Measurements from ENCODE around the gene SLC29A1. TPM values are rescaled to one million over a fixed set of nuclear protein-coding genes. Genes with fewer than 3 reads are reported as not detected.

The SLC29A1 gene
- total RNA-seq, 1 donor from 2014 or later = 36.1 TPM

DNA sequence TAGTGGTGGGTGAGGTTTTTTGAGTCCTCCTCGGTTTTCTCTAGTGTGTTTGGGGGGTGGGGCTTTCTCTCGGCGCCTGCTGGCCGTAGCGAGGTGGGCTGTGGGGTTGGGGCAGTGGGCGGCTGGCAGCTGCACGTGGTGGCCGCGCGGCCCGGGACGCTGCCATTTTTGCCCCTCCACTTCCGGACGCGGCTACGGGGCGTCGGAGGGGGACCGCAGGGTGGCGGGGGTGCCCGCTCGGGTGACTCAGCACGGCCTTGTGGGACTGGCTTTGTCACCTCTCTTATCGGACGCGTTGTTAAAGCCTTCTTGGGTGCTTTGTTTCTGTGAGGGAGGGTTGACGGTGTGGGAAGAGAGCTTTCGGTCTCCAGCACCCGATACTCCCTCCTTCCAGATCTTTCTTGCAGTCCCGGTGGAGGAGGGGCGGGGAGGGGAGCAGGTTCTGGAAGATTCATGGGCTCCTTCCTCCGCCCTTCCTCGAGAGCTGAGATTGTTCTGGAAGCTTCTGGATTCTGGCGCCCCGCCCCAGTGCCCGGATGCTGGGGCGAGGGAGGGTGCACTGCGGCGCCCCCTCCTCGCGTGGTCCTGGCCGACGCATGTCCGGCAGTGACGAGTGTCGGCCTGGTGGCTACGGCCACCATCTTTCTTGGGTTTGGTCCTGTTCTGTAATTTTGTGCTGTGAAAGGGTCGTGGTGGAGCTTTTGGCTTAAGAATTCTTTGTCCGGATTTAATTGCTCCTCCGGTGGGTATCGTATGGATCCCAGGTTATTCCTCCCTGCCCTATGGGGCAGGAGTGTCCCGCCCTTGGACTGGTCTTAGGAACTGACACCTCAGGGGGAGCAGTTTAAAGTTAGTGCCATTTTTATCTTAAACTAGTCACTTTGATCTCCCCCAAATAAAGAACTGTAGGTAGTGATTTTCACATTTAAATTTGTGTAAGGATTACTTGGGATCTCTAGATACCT lies 24.2 kb downstream of the SLC29A1 start:
- Histone ChIP-seq H3K36me3 (ENCODE audit: control insufficient read depth, insufficient read depth, low read length) (peaks cover 12% of the 10 kb centered on the region), H3K27me3 (ENCODE audit: control insufficient read depth, insufficient read depth, low read length) (no peaks in the 10 kb centered on the region), H3K4me3 (ENCODE audit: low read depth, low read length) (peak overlapping the region; percentile 80)
- no peak for DNase-seq (ENCODE audit: low read depth)
- TF ChIP-seq, protein P1, sequence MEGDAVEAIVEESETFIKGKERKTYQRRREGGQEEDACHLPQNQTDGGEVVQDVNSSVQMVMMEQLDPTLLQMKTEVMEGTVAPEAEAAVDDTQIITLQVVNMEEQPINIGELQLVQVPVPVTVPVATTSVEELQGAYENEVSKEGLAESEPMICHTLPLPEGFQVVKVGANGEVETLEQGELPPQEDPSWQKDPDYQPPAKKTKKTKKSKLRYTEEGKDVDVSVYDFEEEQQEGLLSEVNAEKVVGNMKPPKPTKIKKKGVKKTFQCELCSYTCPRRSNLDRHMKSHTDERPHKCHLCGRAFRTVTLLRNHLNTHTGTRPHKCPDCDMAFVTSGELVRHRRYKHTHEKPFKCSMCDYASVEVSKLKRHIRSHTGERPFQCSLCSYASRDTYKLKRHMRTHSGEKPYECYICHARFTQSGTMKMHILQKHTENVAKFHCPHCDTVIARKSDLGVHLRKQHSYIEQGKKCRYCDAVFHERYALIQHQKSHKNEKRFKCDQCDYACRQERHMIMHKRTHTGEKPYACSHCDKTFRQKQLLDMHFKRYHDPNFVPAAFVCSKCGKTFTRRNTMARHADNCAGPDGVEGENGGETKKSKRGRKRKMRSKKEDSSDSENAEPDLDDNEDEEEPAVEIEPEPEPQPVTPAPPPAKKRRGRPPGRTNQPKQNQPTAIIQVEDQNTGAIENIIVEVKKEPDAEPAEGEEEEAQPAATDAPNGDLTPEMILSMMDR (IDR thresholded peaks at IDR 0.05; ENCODE audit: insufficient read depth, low read length, poor library complexity, severe bottlenecking) = no peak

DNA sequence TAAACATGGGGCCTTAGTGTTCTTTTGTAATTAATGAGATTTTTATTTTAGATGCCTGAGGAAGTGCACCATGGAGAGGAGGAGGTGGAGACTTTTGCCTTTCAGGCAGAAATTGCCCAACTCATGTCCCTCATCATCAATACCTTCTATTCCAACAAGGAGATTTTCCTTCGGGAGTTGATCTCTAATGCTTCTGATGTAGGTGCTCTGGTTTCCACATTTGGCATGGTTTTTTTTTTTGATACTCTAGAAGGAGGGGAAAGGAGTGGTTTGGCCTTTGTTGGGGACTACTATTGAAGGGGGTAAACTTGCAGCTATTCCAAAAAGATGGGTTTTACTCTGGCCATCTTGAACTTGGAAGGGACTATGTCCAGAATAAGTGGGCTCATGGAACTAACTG lies 25.2 kb downstream of the SLC29A1 start:
- Histone ChIP-seq H3K4me3 (ENCODE audit: low read depth, low read length) (peak overlapping the region; percentile 80), H3K36me3 (ENCODE audit: control insufficient read depth, insufficient read depth, low read length) (peaks cover 12% of the 10 kb centered on the region), H3K27me3 (ENCODE audit: control insufficient read depth, insufficient read depth, low read length) (no peaks in the 10 kb centered on the region)
- DNase-seq (ENCODE audit: low read depth) = no peak
- TF ChIP-seq, protein P1 (IDR thresholded peaks at IDR 0.05; ENCODE audit: insufficient read depth, low read length, poor library complexity, severe bottlenecking) = no peak

DNA sequence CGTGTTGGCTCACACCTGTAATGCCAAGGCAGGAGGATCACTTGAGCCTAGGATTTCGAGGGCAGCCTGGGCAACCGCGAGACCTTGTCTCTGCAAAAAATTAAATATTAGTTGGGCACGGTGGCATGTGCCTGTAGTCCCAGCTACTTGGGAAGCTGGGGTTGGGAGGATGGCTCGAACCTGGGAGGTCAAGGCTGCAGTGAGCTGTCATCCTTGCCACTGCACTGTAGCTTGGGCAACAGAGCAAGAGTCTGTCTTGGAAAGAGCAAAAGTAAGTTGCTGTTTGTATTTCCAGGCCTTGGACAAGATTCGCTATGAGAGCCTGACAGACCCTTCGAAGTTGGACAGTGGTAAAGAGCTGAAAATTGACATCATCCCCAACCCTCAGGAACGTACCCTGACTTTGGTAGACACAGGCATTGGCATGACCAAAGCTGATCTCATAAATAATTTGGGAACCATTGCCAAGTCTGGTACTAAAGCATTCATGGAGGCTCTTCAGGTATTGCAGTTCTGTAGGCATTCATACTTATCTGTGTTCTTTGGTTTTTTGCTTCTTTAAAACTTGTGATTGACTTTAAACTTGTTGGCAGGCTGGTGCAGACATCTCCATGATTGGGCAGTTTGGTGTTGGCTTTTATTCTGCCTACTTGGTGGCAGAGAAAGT lies 25.8 kb downstream of the SLC29A1 start:
- TF ChIP-seq, protein P1 (IDR thresholded peaks at IDR 0.05; ENCODE audit: insufficient read depth, low read length, poor library complexity, severe bottlenecking) = no peak
- DNase-seq (ENCODE audit: low read depth) = no peak
- Histone ChIP-seq H3K27me3 (ENCODE audit: control insufficient read depth, insufficient read depth, low read length) (no peaks in the 10 kb centered on the region), H3K4me3 (ENCODE audit: low read depth, low read length) (peak overlapping the region; percentile 80), H3K36me3 (ENCODE audit: control insufficient read depth, insufficient read depth, low read length) (peaks cover 14% of the 10 kb centered on the region)

DNA sequence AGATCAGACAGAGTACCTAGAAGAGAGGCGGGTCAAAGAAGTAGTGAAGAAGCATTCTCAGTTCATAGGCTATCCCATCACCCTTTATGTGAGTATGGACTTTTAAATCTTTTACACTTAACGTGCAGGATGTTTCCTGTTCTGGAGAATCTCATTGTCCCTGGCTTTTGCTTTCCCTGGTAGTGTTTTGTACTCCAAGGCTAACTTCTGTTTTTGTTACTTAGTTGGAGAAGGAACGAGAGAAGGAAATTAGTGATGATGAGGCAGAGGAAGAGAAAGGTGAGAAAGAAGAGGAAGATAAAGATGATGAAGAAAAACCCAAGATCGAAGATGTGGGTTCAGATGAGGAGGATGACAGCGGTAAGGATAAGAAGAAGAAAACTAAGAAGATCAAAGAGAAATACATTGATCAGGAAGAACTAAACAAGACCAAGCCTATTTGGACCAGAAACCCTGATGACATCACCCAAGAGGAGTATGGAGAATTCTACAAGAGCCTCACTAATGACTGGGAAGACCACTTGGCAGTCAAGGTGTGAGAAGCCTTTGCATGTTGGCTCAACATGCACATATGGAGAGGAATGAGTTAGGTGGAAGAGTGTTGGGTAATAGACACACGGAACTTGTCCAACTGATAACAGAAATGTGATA lies 26.8 kb downstream of the SLC29A1 start:
- no peak for DNase-seq (ENCODE audit: low read depth)
- TF ChIP-seq, protein P1 (IDR thresholded peaks at IDR 0.05; ENCODE audit: insufficient read depth, low read length, poor library complexity, severe bottlenecking) = no peak
- H3K4me3 ChIP-seq (ENCODE audit: low read depth, low read length) = no peak overlapping the region
- H3K36me3 ChIP-seq (ENCODE audit: control insufficient read depth, insufficient read depth, low read length) = peaks cover 16% of the 10 kb centered on the region
- H3K27me3 ChIP-seq (ENCODE audit: control insufficient read depth, insufficient read depth, low read length) = no peaks in the 10 kb centered on the region

DNA sequence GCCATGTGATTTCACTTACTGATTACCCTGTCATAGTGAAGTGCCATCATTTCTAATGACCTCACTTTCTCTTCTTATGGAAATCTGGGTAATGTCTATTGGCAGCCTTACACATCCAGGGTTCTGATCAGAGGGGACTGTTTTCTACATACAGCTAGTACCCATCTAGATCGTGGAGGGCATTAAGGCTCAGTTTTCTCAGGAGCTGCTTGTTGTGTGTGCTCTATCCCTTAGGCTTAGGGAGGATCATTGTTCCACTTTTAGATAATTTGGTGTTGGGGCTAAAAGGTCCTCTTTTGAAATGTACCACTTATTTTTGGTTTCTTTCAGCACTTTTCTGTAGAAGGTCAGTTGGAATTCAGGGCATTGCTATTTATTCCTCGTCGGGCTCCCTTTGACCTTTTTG lies 27.3 kb downstream of the SLC29A1 start:
- TF ChIP-seq, protein P1 (IDR thresholded peaks at IDR 0.05; ENCODE audit: insufficient read depth, low read length, poor library complexity, severe bottlenecking) = no peak
- H3K4me3 ChIP-seq (ENCODE audit: low read depth, low read length) = no peak overlapping the region
- DNase-seq (ENCODE audit: low read depth) = no peak
- H3K36me3 ChIP-seq (ENCODE audit: control insufficient read depth, insufficient read depth, low read length) = peaks cover 18% of the 10 kb centered on the region
- no peaks in the 10 kb centered on the region for H3K27me3 ChIP-seq (ENCODE audit: control insufficient read depth, insufficient read depth, low read length)
